Mesendoderm (in vitro differentiated cells): ENCODE measurements around the gene EPB41L2.
A peak's percentile ranks its signal among the peaks of the same experiment; 100 is the strongest.

Experiments used
- DNase-seq: peaks from one replicate; pipeline ENCODE4 v3.0.0; 2013
- H2AK5ac ChIP-seq: 2 replicates; pipeline ENCODE4 v1.6.1; 2013; ENCODE audit warnings: low read length, inconsistent platforms
- H2BK120ac ChIP-seq: 2 replicates; pipeline ENCODE4 v1.6.1; 2013; ENCODE audit warnings: low read depth, mild to moderate bottlenecking, low read length, moderate library complexity, mixed read lengths
- H2BK15ac ChIP-seq: replicated peaks from 2 replicates; pipeline ENCODE4 v1.6.1; 2013; ENCODE audit warnings: low read depth, mild to moderate bottlenecking, moderate library complexity
- H2BK5ac ChIP-seq: 2 replicates; pipeline ENCODE4 v1.6.1; 2013; ENCODE audit warnings: low read length, inconsistent platforms
- H3K18ac ChIP-seq: 2 replicates; pipeline ENCODE4 v1.6.1; 2013; ENCODE audit warnings: mild to moderate bottlenecking, low read length, mixed read lengths
- H3K23ac ChIP-seq: one replicate; pipeline ENCODE4 v1.6.1; 2013; ENCODE audit warnings: low read length
- H3K27ac ChIP-seq: 2 replicates; pipeline ENCODE4 v1.5.1; 2013; ENCODE audit warnings: low read depth, mild to moderate bottlenecking, inconsistent platforms, low read length, moderate library complexity
- H3K27me3 ChIP-seq: 2 replicates; pipeline ENCODE4 v1.6.1; 2013; ENCODE audit warnings: low read length, control low read depth, mild to moderate bottlenecking, inconsistent platforms; ENCODE audit not compliant: insufficient read depth, poor library complexity
- H3K36me3 ChIP-seq: 2 replicates; pipeline ENCODE4 v1.6.1; 2013; ENCODE audit warnings: low read length, inconsistent platforms; ENCODE audit not compliant: control insufficient read depth, insufficient read depth
- H3K4ac ChIP-seq: one replicate; pipeline ENCODE4 v1.6.1; 2013; ENCODE audit warnings: low read depth, mild to moderate bottlenecking, low read length, moderate library complexity
- H3K4me1 ChIP-seq: 2 replicates; pipeline ENCODE4 v1.6.1; 2013; ENCODE audit warnings: low read depth, low read length, inconsistent platforms; ENCODE audit not compliant: control insufficient read depth
- H3K4me2 ChIP-seq: 2 replicates; pipeline ENCODE4 v1.6.1; 2013; ENCODE audit warnings: low read length
- H3K4me3 ChIP-seq: 2 replicates; pipeline ENCODE4 v1.5.1; 2013; ENCODE audit warnings: mild to moderate bottlenecking, low read length
- H3K56ac ChIP-seq: one replicate; pipeline ENCODE4 v1.6.1; 2013; ENCODE audit warnings: low read length
- H3K79me1 ChIP-seq: 2 replicates; pipeline ENCODE4 v1.6.1; 2013; ENCODE audit warnings: low read length, inconsistent platforms
- H3K79me2 ChIP-seq: 2 replicates; pipeline ENCODE4 v1.6.1; 2013; ENCODE audit warnings: mild to moderate bottlenecking, low read length; ENCODE audit not compliant: control insufficient read depth, insufficient read depth
- H3K9ac ChIP-seq: 2 replicates; pipeline ENCODE4 v1.6.1; 2013; ENCODE audit warnings: low read length, inconsistent platforms
- H4K5ac ChIP-seq: one replicate; pipeline ENCODE4 v1.6.1; 2013; ENCODE audit warnings: low read length
- H4K8ac ChIP-seq: one replicate; pipeline ENCODE4 v1.6.1; 2013; ENCODE audit warnings: low read depth, mild to moderate bottlenecking, control low read depth, low read length, moderate library complexity
- WGBS: extraction: QIAGEN DNeasy Blood & Tissue Kit; methylation state at CpG from one replicate; pipeline ENCODE4 v1.1.7; 2013; ENCODE audit warnings: low lambda C conversion rate, missing lambda C conversion rate; ENCODE audit not compliant: insufficient coverage; ENCODE audit errors: extremely low coverage; 5-methylcytosine and 5-hydroxymethylcytosine counted together

The EPB41L2 gene

GRCh38 chr6:130826442-130827246, 236.4 kb downstream of the EPB41L2 start:
- no peak overlapping the region for H3K23ac ChIP-seq
- DNase-seq: no peak
- no peaks in the 10 kb centered on the region for H3K79me1 ChIP-seq
- H3K4ac ChIP-seq: no peak overlapping the region
- no peak overlapping the region for H3K18ac ChIP-seq
- H3K4me3 ChIP-seq: no peak overlapping the region
- no peak overlapping the region for H2BK120ac ChIP-seq
- no peak overlapping the region for H2BK15ac ChIP-seq
- H3K56ac ChIP-seq: no peak overlapping the region
- H3K27me3 ChIP-seq: no peaks in the 10 kb centered on the region
- no peak overlapping the region for H2AK5ac ChIP-seq
- H3K36me3 ChIP-seq: no peaks in the 10 kb centered on the region
- H4K8ac ChIP-seq: no peak overlapping the region
- H3K4me1 ChIP-seq: no peaks in the 10 kb centered on the region
- H3K79me2 ChIP-seq: no peaks in the 10 kb centered on the region
- no peak overlapping the region for H4K5ac ChIP-seq
- H3K27ac ChIP-seq: no peak overlapping the region
- H2BK5ac ChIP-seq: no peak overlapping the region
- no peak overlapping the region for H3K4me2 ChIP-seq
- no CpG with 5 or more reads among the region's 4 CpGs for WGBS
- H3K9ac ChIP-seq: no peak overlapping the region

- H3K36me3 ChIP-seq: no peaks in the 10 kb centered on the region
- no peak overlapping the region for H3K23ac ChIP-seq
- H4K5ac ChIP-seq: no peak overlapping the region
- H2BK120ac ChIP-seq: no peak overlapping the region
- H3K27me3 ChIP-seq: no peaks in the 10 kb centered on the region
- no peak overlapping the region for H3K4me2 ChIP-seq
- no peak overlapping the region for H3K4me3 ChIP-seq
- WGBS: no CpG with 5 or more reads among the region's 3 CpGs
- H3K4ac ChIP-seq: no peak overlapping the region
- H3K56ac ChIP-seq: no peak overlapping the region
- peak; percentile 72 for DNase-seq
- H3K79me1 ChIP-seq: no peaks in the 10 kb centered on the region
- H3K9ac ChIP-seq: no peak overlapping the region
- H2BK5ac ChIP-seq: no peak overlapping the region
- H3K18ac ChIP-seq: no peak overlapping the region
- H4K8ac ChIP-seq: no peak overlapping the region
- no peaks in the 10 kb centered on the region for H3K79me2 ChIP-seq
- no peak overlapping the region for H2BK15ac ChIP-seq
- H3K27ac ChIP-seq: no peak overlapping the region
- no peaks in the 10 kb centered on the region for H3K4me1 ChIP-seq
- H2AK5ac ChIP-seq: no peak overlapping the region
Measured at GRCh38 chr6:130825772-130826441, 237.1 kb downstream of the EPB41L2 start.

- H4K5ac ChIP-seq: no peak overlapping the region
- H3K4me3 ChIP-seq: no peak overlapping the region
- no peak for DNase-seq
- H3K9ac ChIP-seq: no peak overlapping the region
- no peaks in the 10 kb centered on the region for H3K36me3 ChIP-seq
- H3K4me1 ChIP-seq: no peaks in the 10 kb centered on the region
- H3K56ac ChIP-seq: no peak overlapping the region
- no peak overlapping the region for H2AK5ac ChIP-seq
- no peak overlapping the region for H3K4me2 ChIP-seq
- H2BK120ac ChIP-seq: no peak overlapping the region
- no peak overlapping the region for H3K23ac ChIP-seq
- H3K79me1 ChIP-seq: no peaks in the 10 kb centered on the region
- H2BK5ac ChIP-seq: no peak overlapping the region
- WGBS: no CpG with 5 or more reads among the region's 5 CpGs
- no peak overlapping the region for H3K18ac ChIP-seq
- no peaks in the 10 kb centered on the region for H3K27me3 ChIP-seq
- H3K4ac ChIP-seq: no peak overlapping the region
- no peak overlapping the region for H4K8ac ChIP-seq
- no peak overlapping the region for H2BK15ac ChIP-seq
- no peaks in the 10 kb centered on the region for H3K79me2 ChIP-seq
- no peak overlapping the region for H3K27ac ChIP-seq
Measured at GRCh38 chr6:130824978-130825694, 237.9 kb downstream of the EPB41L2 start.

GRCh38 chr6:130822736-130823135, 240.3 kb downstream of the EPB41L2 start:
- Histone ChIP-seq H3K27me3 (no peaks in the 10 kb centered on the region), H3K4ac (no peak overlapping the region), H3K23ac (no peak overlapping the region), H3K79me1 (no peaks in the 10 kb centered on the region), H2BK120ac (no peak overlapping the region), H3K27ac (no peak overlapping the region), H4K8ac (no peak overlapping the region), H3K4me3 (no peak overlapping the region), H3K4me2 (no peak overlapping the region), H2BK5ac (no peak overlapping the region), H3K4me1 (no peaks in the 10 kb centered on the region), H3K79me2 (no peaks in the 10 kb centered on the region), H3K9ac (no peak overlapping the region), H2BK15ac (no peak overlapping the region), H3K56ac (no peak overlapping the region), H2AK5ac (no peak overlapping the region), H3K18ac (no peak overlapping the region), H4K5ac (no peak overlapping the region), H3K36me3 (no peaks in the 10 kb centered on the region)
- no peak for DNase-seq
- no CpG with 5 or more reads among the region's 1 CpG for WGBS

GRCh38 chr6:130815200-130816071, 247.6 kb downstream of the EPB41L2 start:
- Histone ChIP-seq H3K27ac (no peak overlapping the region), H3K18ac (no peak overlapping the region), H3K56ac (no peak overlapping the region), H3K79me1 (no peaks in the 10 kb centered on the region), H2BK5ac (no peak overlapping the region), H3K9ac (no peak overlapping the region), H3K23ac (no peak overlapping the region), H4K8ac (no peak overlapping the region), H3K79me2 (no peaks in the 10 kb centered on the region), H2AK5ac (no peak overlapping the region), H2BK120ac (no peak overlapping the region), H2BK15ac (no peak overlapping the region), H3K4me1 (no peaks in the 10 kb centered on the region), H3K4me3 (no peak overlapping the region), H3K4ac (no peak overlapping the region), H3K27me3 (no peaks in the 10 kb centered on the region), H4K5ac (no peak overlapping the region), H3K36me3 (no peaks in the 10 kb centered on the region), H3K4me2 (no peak overlapping the region)
- no CpG with 5 or more reads among the region's 5 CpGs for WGBS
- DNase-seq: no peak
